ENCODE results near the gene IQCM.
A peak's percentile ranks its signal among the peaks of the same experiment; 100 is the strongest.

The IQCM gene

GRCh38 chr4:149815743-149816142, at the start of gene IQCM:
Gene IQCM, minus strand, starts transcription at chr4:149815843. Its CDS starts 73,152 bp downstream, at chr4:149742691.
- FAIRE-seq, result no peak

- FAIRE-seq, result no peak
These were observed 41.8 kb upstream of the IQCM start for GRCh38 chr4:149857446-149857845.

GRCh38 chr4:149845743-149846142, 30.1 kb upstream of the IQCM start:
- no peak for FAIRE-seq

- no peak for FAIRE-seq
These were observed 26.0 kb upstream of the IQCM start for GRCh38 chr4:149841686-149842085.

- FAIRE-seq, result no peak
These were observed 22.4 kb upstream of the IQCM start for GRCh38 chr4:149838036-149838435.

- FAIRE-seq, result no peak
These were observed 20.9 kb upstream of the IQCM start for GRCh38 chr4:149836546-149836945.

GRCh38 chr4:149835280-149835679, 19.6 kb upstream of the IQCM start:
- FAIRE-seq, result no peak

GRCh38 chr4:149831656-149832208, 16.1 kb upstream of the IQCM start:
- FAIRE-seq, result no peak

GRCh38 chr4:149830823-149831222, 15.2 kb upstream of the IQCM start:
- no peak for FAIRE-seq

GRCh38 chr4:149825336-149825735, 9.7 kb upstream of the IQCM start:
- FAIRE-seq, result no peak

- peak; percentile 33 for FAIRE-seq
These were observed 8.2 kb upstream of the IQCM start for GRCh38 chr4:149823769-149824221.

- peak; percentile 91 for FAIRE-seq
These were observed 14.2 kb downstream of the IQCM start for GRCh38 chr4:149801416-149801815.

- FAIRE-seq, result no peak
These were observed 16.1 kb downstream of the IQCM start for GRCh38 chr4:149799546-149799945.

- FAIRE-seq, result no peak
These were observed 19.3 kb downstream of the IQCM start for GRCh38 chr4:149796381-149796780.

- no peak for FAIRE-seq
These were observed 20.4 kb downstream of the IQCM start for GRCh38 chr4:149795256-149795655.

- no peak for FAIRE-seq
These were observed 21.3 kb downstream of the IQCM start for GRCh38 chr4:149794352-149794751.

GRCh38 chr4:149793459-149793858, 22.2 kb downstream of the IQCM start:
- FAIRE-seq, result no peak

- no peak for FAIRE-seq
These were observed 23.8 kb downstream of the IQCM start for GRCh38 chr4:149791851-149792250.

- no peak for FAIRE-seq
These were observed 25.3 kb downstream of the IQCM start for GRCh38 chr4:149790172-149790907.

GRCh38 chr4:149788300-149788699, 27.3 kb downstream of the IQCM start:
- no peak for FAIRE-seq

- peak; percentile 88 for FAIRE-seq
These were observed 29.8 kb downstream of the IQCM start for GRCh38 chr4:149785696-149786431.

- FAIRE-seq, result no peak
These were observed 31.6 kb downstream of the IQCM start for GRCh38 chr4:149784018-149784417.

GRCh38 chr4:149781150-149781549, 34.5 kb downstream of the IQCM start:
- no peak for FAIRE-seq

GRCh38 chr4:149768477-149768876, 47.2 kb downstream of the IQCM start:
- FAIRE-seq, result no peak
